HG02571 (cell line): ENCODE data around the gene CSRNP3.
A peak's percentile ranks its signal among the peaks of the same experiment; 100 is the strongest.
"Not testable (repeated sequence)": the region's sequence is repeated elsewhere in the genome, so short reads cannot be mapped to it uniquely, and the experiment has no call there.

Experiments
- ATAC-seq: cut with Tn5 transposase; IDR thresholded peaks from one replicate; pipeline ENCODE4 v1.9.1; 2021; ENCODE audit warnings: mild to moderate bottlenecking, moderate library complexity; ENCODE audit not compliant: unreplicated experiment

CSRNP3 gene

GRCh38 chr2:165584126-165584654 lies 114.7 kb downstream of the CSRNP3 start:
- ATAC-seq = no peak

DNA sequence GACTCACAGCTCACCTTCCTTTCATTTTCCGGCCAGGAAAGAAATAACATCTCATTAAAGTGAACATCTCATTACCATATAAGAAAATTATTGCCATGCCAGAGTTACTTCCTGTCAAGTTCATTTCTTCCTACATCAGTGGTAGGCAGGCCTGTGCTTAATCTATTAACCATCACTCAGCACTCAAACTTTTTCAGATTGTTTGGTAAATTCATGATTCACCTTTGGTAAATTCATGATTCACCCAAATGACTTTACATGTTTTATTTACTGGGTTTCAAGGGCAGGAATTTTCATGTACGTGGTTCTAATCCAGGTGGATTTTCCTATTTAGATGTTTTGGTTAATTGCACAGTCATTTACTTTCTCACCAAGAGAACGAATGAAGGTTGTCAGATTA lies 116.5 kb downstream of the CSRNP3 start:
- ATAC-seq = no peak

- peak; percentile 54 for ATAC-seq
Observed at GRCh38 chr2:165587335-165587938, 117.9 kb downstream of the CSRNP3 start.

GRCh38 chr2:165590999-165591398 lies 121.5 kb downstream of the CSRNP3 start:
- ATAC-seq = not testable (repeated sequence)

DNA sequence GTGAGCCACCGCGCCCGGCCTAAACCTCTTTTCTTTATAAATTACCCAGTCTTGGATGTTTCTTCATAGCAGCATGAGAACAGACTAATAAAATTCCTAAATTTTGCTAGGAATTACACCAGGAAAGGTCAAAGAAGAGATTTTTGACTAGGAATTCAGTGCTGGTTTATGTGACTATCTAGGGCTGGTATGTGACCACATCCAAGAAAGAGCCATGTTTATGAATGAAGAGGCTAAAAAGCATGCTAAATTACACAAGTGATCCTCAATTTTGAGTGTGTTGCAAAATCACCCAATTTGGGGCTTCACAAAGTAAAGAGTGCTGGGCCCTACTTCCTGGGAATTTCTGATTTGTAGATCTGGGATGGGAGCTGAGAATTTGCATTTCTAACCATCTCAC lies 123.6 kb downstream of the CSRNP3 start:
- no peak for ATAC-seq

DNA sequence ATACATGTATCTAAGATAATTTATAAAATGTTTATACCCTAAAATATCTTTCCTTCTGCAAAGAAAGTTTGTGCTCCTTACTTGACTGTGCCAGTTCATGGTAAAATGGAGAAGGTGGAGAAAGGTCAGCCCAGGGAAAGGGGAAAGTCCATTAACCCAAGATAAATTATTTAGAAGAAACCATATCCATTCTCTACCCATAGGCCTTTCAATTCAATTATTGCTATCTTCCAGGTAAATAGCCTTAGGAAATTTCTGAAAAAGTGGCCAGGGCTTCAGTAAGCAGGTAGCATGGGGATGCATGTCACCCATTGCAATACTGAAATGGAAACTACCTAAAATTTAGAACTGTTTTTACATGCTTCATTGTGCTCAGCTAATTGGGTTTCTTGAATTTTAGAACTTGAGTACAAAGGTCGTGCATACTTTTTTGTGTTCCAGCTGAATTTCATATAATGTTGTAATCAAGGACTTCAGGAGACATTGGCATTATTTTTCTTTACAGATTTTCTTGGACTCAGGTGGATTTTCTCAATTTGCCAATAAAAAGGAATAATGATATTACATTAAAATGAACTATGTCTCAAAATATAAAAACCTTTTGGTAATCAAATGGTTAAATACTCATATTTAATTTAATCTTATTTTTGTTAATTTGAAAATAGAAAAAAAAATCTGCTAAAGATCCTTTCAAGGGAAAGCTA lies 124.9 kb downstream of the CSRNP3 start:
- no peak for ATAC-seq

- ATAC-seq = no peak
Observed at GRCh38 chr2:165594935-165595255, 125.4 kb downstream of the CSRNP3 start.

- no peak for ATAC-seq
Observed at GRCh38 chr2:165596788-165597187, 127.3 kb downstream of the CSRNP3 start.

DNA sequence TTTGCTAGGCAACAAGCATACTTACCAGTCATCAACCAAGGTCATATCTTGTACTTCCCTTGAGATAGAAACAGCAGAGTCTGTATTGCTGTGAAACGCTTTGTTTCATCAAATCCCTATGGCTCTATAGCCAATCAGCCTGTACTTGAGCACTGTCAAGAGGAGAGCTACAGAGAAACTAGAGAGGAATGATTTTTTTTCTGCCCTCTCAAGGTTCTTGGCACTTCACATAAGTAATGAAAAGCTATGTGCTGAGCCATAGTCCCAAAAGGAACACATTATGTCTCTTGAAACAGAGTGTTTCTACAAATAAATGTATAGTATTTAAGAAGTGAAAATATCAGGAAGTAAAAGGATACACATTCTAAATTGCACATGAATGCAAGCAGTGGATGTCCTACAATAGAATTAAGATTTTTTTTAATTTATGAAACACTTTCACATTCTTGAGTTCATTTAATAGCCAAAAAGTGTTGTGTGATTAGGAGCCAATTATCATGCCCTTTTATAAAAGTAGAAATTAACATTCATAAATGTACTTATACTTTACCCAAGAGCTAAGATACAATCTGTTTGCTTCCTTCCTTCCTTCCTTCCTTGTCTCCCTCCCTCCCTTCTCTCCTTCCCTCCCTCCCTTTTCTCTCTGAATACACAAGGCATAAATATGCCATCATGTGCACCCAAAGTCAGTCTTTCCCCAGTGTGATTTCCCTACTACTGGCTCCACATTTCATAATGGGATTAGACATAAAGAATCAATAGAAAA lies 131.8 kb downstream of the CSRNP3 start:
- ATAC-seq = no peak

GRCh38 chr2:165601928-165602521 lies 132.5 kb downstream of the CSRNP3 start:
- no peak for ATAC-seq

GRCh38 chr2:165609672-165610071 lies 140.2 kb downstream of the CSRNP3 start:
- no peak for ATAC-seq

DNA sequence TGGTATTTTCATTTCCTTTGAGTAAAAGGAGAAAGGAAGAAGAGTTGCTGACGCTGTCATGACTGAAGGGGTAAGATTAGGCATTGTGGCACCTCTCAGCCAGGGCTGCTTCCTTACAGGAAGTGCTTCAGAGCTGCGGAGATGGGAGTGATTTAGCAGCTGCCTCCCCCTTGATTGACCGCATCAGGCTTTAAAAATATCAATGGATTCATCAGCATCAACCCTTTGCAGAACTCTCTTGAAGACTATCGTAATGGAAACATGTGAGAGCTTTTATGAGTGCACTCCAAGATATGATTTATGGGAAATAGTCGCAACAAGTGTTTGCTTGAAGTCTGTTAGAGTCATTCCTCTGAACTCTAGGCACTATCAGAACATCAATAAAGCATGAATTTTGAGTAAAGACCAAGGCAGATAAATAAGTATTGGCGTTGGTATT lies 141.1 kb downstream of the CSRNP3 start:
- ATAC-seq = no peak

GRCh38 chr2:165617741-165618481 lies 148.4 kb downstream of the CSRNP3 start:
- ATAC-seq = no peak

GRCh38 chr2:165618806-165619205 lies 149.3 kb downstream of the CSRNP3 start:
- ATAC-seq = no peak

DNA sequence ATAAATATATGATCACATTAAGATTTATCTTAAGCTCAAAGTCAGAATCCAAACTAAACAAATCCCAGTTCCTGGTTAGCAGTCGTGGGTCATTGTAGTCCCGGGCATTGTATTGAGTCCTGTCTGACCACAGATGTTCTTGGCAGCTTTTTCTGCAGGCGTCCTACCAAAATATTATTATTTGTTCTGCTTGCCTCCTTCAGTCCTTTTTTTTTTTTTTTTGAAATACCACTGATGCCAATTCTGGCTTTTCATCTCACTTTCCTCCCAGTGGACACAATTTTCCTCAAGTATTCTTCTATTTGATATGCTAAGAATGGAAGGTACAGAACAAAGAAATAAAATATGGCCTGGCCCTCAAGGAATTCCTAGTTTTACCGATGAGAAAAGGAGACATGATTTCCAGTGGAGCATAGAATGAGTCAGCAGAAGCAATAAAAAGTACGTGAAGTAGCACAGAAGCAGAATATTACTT lies 151.6 kb downstream of the CSRNP3 start:
- ATAC-seq = no peak

DNA sequence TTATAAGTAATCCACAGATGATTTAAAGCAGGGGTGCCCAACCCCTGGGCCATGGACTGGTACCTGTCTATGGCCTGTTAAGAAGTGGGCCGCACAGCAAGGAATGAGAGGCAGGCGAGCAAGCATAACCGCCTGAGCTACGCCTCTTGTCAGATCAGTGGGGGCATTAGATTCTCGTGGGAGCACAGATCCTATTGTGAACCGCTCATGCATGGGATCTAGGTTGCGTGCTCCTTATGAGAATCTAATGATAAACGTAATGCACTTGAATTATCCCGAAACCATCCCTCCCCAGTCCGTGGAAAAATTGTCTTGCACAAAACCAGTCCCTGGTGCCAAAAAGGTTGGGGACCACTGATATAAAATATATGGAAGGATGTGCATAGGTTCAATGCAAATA lies 153.7 kb downstream of the CSRNP3 start:
- ATAC-seq = no peak

GRCh38 chr2:165623783-165624469 lies 154.4 kb downstream of the CSRNP3 start:
- no peak for ATAC-seq

DNA sequence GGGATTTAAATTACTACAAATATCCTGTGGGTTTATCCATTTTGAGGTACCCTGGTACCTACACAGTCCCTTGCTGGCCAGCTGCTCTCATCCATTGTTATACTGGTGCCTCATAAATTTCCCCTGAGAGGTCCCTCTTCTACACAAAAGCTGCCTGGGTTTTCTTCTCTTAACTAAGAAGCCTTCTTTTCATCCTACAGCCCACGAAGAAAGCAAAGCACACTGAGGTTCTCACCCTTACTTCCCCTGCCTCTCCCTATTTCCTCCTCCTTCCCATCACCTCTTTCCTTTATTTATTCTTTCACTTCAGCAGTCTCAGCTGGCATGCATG lies 154.9 kb downstream of the CSRNP3 start:
- no peak for ATAC-seq

- no peak for ATAC-seq
Observed at GRCh38 chr2:165627470-165627869, 158.0 kb downstream of the CSRNP3 start.

GRCh38 chr2:165629776-165630175 lies 160.3 kb downstream of the CSRNP3 start:
- no peak for ATAC-seq
